ENCODE results near the gene MAP6D1. TPM values are rescaled to one million over a fixed set of nuclear protein-coding genes. Genes with fewer than 3 reads are reported as not detected.

The MAP6D1 gene
- total RNA-seq, 1 experiment from 2014 or later: 12.6 TPM

DNA sequence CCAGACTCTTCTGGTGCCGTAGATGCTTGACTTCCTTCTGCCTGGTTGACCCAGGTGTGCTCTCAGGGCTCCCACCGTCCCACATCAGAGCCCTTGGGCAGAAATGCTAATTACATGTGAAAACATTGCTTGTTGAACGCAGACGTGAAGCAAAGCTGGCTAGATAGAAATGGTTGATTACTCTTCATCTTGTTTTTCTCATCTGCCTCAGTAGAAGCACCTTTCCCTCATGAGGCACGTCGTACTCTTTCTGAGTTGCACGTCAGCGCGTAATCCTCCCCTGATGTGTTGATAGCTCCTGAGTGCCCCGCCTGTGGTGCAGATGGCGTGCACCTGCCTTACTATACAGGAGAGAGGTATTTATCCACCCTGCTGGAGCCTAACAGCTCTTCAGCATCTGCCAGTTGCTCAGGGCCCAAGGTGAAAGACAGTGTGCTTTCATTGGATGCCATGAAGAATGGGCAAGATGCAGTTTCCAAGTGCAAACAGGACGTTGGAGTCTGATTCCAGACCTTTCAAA lies 18.1 kb downstream of the MAP6D1 start:
- H3K27me3 ChIP-seq (ENCODE audit: low read length): no peaks in the 10 kb centered on the region
- H3K9me3 ChIP-seq (ENCODE audit: low read length): no peaks in the 10 kb centered on the region
- TF ChIP-seq EZH2phosphoT487 (IDR thresholded peaks at IDR 0.05; ENCODE audit: borderline replicate concordance, low read length) (no peak), EZH2 (IDR thresholded peaks at IDR 0.05; ENCODE audit: low read length, unreplicated experiment) (no peak)
- TF ChIP-seq, protein P1, sequence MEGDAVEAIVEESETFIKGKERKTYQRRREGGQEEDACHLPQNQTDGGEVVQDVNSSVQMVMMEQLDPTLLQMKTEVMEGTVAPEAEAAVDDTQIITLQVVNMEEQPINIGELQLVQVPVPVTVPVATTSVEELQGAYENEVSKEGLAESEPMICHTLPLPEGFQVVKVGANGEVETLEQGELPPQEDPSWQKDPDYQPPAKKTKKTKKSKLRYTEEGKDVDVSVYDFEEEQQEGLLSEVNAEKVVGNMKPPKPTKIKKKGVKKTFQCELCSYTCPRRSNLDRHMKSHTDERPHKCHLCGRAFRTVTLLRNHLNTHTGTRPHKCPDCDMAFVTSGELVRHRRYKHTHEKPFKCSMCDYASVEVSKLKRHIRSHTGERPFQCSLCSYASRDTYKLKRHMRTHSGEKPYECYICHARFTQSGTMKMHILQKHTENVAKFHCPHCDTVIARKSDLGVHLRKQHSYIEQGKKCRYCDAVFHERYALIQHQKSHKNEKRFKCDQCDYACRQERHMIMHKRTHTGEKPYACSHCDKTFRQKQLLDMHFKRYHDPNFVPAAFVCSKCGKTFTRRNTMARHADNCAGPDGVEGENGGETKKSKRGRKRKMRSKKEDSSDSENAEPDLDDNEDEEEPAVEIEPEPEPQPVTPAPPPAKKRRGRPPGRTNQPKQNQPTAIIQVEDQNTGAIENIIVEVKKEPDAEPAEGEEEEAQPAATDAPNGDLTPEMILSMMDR (conservative IDR thresholded peaks at IDR 0.05; ENCODE audit: low read depth, low read length): no peak
- no peak overlapping the region for H3K4me3 ChIP-seq (ENCODE audit: low read length)
- DNase-seq (no peak), ATAC-seq (no peak)
- peaks cover 46% of the 10 kb centered on the region for H3K36me3 ChIP-seq (ENCODE audit: low read depth, low read length)
- H3K9me2 ChIP-seq (replicated peaks; ENCODE audit: low read length): no peaks in the 10 kb centered on the region
- H3K79me2 ChIP-seq (ENCODE audit: low read length): no peaks in the 10 kb centered on the region
- H3K27ac ChIP-seq (ENCODE audit: low read length): no peak overlapping the region
- no peak overlapping the region for H3K4me2 ChIP-seq (ENCODE audit: low read length)
- ChIA-PET POLR2A (ENCODE audit: unreplicated experiment) (no interaction called here), CTCF (no interaction called here)
- BruUV-seq (replicated peaks): no TSS peak
- H3F3A ChIP-seq (ENCODE audit: low read length, unreplicated experiment): no peaks in the 10 kb centered on the region
- intact Hi-C loops (cut with micrococcal nuclease): no loop called here
- H3K9ac ChIP-seq (ENCODE audit: low read length): no peak overlapping the region
- no peaks in the 10 kb centered on the region for H3K4me1 ChIP-seq (ENCODE audit: insufficient read depth, low read length)
- no peak overlapping the region for H2AFZ ChIP-seq (ENCODE audit: low read length)
- no peaks in the 10 kb centered on the region for H4K20me1 ChIP-seq (ENCODE audit: low read length)

DNA sequence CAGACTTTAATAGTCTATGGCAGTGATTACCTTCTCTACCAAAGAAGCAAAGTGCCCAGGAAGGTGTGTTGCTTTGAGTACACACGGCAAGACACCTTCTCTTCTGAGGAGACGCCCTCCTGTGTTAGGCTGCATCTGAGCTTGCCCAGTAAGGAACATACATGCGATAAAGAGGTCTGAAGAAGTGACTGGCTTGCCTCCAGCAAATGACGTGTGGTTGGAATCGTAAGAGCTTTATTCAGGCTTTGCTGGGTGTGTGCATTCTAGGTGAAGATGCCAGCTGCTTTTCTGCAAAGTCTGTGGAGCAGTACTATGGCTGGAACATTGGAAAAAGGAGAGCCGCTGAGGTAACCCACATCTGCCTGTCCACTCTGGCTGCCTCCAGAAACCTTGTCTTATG lies 22.4 kb downstream of the MAP6D1 start:
- H2AFZ ChIP-seq (ENCODE audit: low read length): no peak overlapping the region
- no peak overlapping the region for H3K4me2 ChIP-seq (ENCODE audit: low read length)
- TF ChIP-seq EZH2phosphoT487 (IDR thresholded peaks at IDR 0.05; ENCODE audit: borderline replicate concordance, low read length): no peak
- no peak for TF ChIP-seq EZH2 (IDR thresholded peaks at IDR 0.05; ENCODE audit: low read length, unreplicated experiment)
- TF ChIP-seq, protein P1 (conservative IDR thresholded peaks at IDR 0.05; ENCODE audit: low read depth, low read length): no peak
- BruUV-seq (replicated peaks): no TSS peak
- no peaks in the 10 kb centered on the region for H3K9me3 ChIP-seq (ENCODE audit: low read length)
- POLR2A ChIA-PET (ENCODE audit: unreplicated experiment): no interaction called here
- CTCF ChIA-PET: no interaction called here
- H3F3A ChIP-seq (ENCODE audit: low read length, unreplicated experiment): no peaks in the 10 kb centered on the region
- DNase-seq (no peak), ATAC-seq (no peak)
- H4K20me1 ChIP-seq (ENCODE audit: low read length): no peaks in the 10 kb centered on the region
- no peak overlapping the region for H3K4me3 ChIP-seq (ENCODE audit: low read length)
- no peaks in the 10 kb centered on the region for H3K79me2 ChIP-seq (ENCODE audit: low read length)
- intact Hi-C loops (cut with micrococcal nuclease): no loop called here
- no peak overlapping the region for H3K27ac ChIP-seq (ENCODE audit: low read length)
- no peaks in the 10 kb centered on the region for H3K27me3 ChIP-seq (ENCODE audit: low read length)
- H3K4me1 ChIP-seq (ENCODE audit: insufficient read depth, low read length): no peaks in the 10 kb centered on the region
- H3K9ac ChIP-seq (ENCODE audit: low read length): no peak overlapping the region
- H3K36me3 ChIP-seq (ENCODE audit: low read depth, low read length): peaks cover 57% of the 10 kb centered on the region; the same call in 1 of the 2 replicates
- H3K9me2 ChIP-seq (replicated peaks; ENCODE audit: low read length): no peaks in the 10 kb centered on the region

DNA sequence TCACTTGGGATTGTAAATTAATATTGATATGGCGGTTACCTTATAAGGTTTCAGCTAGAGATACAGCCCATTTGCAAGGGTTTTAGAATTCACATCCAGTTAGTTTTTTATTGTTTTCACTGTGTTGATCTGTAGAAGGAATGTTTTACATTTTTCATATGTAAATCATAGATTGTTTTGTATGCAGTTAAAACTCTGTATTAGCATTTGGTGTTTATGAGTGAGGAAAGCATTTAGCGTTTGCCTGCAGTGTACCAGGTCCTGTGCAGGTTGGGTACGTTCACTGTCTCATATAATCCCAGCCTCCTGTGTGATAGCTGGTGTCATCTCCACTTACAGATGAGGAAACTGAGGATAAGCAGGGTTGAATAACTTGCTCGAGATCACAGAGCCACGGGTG lies 23.8 kb downstream of the MAP6D1 start:
- POLR2A ChIA-PET (ENCODE audit: unreplicated experiment): no interaction called here
- H3F3A ChIP-seq (ENCODE audit: low read length, unreplicated experiment): no peaks in the 10 kb centered on the region

More for the DNA sequence above, 23.8 kb downstream of the MAP6D1 start:
- intact Hi-C loops (cut with micrococcal nuclease): no loop called here
- Histone ChIP-seq H3K9ac (ENCODE audit: low read length) (no peak overlapping the region), H3K4me3 (ENCODE audit: low read length) (no peak overlapping the region), H3K4me2 (ENCODE audit: low read length) (no peak overlapping the region), H3K27me3 (ENCODE audit: low read length) (no peaks in the 10 kb centered on the region), H3K27ac (ENCODE audit: low read length) (no peak overlapping the region), H2AFZ (ENCODE audit: low read length) (no peak overlapping the region), H3K79me2 (ENCODE audit: low read length) (no peaks in the 10 kb centered on the region), H3K9me2 (replicated peaks; ENCODE audit: low read length) (no peaks in the 10 kb centered on the region), H3K36me3 (ENCODE audit: low read depth, low read length) (peaks cover 45% of the 10 kb centered on the region; the same call in 1 of the 2 replicates), H4K20me1 (ENCODE audit: low read length) (no peaks in the 10 kb centered on the region), H3K4me1 (ENCODE audit: insufficient read depth, low read length) (no peaks in the 10 kb centered on the region), H3K9me3 (ENCODE audit: low read length) (no peaks in the 10 kb centered on the region)
- ATAC-seq (no peak), DNase-seq (no peak)
- BruUV-seq (replicated peaks): no TSS peak
- TF ChIP-seq, protein P1 (conservative IDR thresholded peaks at IDR 0.05; ENCODE audit: low read depth, low read length): no peak
- TF ChIP-seq EZH2phosphoT487 (IDR thresholded peaks at IDR 0.05; ENCODE audit: borderline replicate concordance, low read length) (no peak), EZH2 (IDR thresholded peaks at IDR 0.05; ENCODE audit: low read length, unreplicated experiment) (no peak)
- CTCF ChIA-PET: no interaction called here

All from PC-3 (cell line).